HCT116 (cell line): Measurements from ENCODE around the gene SUCLG1. TPM values are rescaled to one million over a fixed set of nuclear protein-coding genes. Genes with fewer than 3 reads are reported as not detected.

Experiments
- ATAC-seq: fragments of 200-7000 bp; cut with Tn5 transposase; 2 replicates; pipeline ENCODE4 v1.9.1; 2020; ENCODE audit warnings: mild to moderate bottlenecking, moderate library complexity
- BruUV-seq: library from RNA; stranded (reverse); fragments of 400-500 nt; replicated peaks from 2 replicates; lab custom pipeline; 2021; lab: Mats Ljungman, UMichigan
- CTCF ChIA-PET: fragments of 300-600 bp; sonication (Branson Sonifier 250); formaldehyde crosslinking; loops from one replicate; lab custom pipeline; 2021; ENCODE audit warnings: antibody characterized with exemption; lab: Charles Lee
- POLR2A ChIA-PET: fragments of 300-600, 350-600 bp; sonication (Branson Sonifier 250); formaldehyde crosslinking; loops from one replicate; lab custom pipeline; 2021; ENCODE audit warnings: antibody characterized with exemption; lab: Charles Lee
- RAD21 ChIA-PET, 2 experiments: fragments of 300-600 bp; sonication (Branson Sonifier 250); formaldehyde crosslinking; loops; one replicate each; lab custom pipeline; 2023; ENCODE audit warnings: low total read pairs in 2 of 2; ENCODE audit not compliant: uncharacterized antibody in 2 of 2, unreplicated experiment in 2 of 2, low non-redundant PET in 1 of 2; lab: Charles Lee
- DNase-seq: peaks from one replicate; pipeline ENCODE4 v3.0.0-alpha.2; 2010; ENCODE audit warnings: low read depth, low spot score
- H2AFZ ChIP-seq: fragments of 200-600 bp; shearing (Covaris generic), sonication (generic); 2 replicates; pipeline ENCODE4 v1.6.1; 2017; ENCODE audit warnings: low read depth, mixed run types, mixed read lengths, antibody characterized with exemption, low read length; ENCODE audit not compliant: poor library complexity, severe bottlenecking
- H3K27ac ChIP-seq: 2 replicates; pipeline ENCODE4 v1.5.1; 2012; ENCODE audit warnings: low read depth, low read length
- H3K27me3 ChIP-seq: fragments of 200-600 bp; sonication (generic); 2 replicates; pipeline ENCODE4 v1.6.1; 2016; ENCODE audit warnings: mixed run types, low read length, mixed read lengths; ENCODE audit not compliant: insufficient read depth
- H3K36me3 ChIP-seq, 2 experiments: fragments of 200-500 bp in 1 of 2; fragments of 200-600 bp in 1 of 2; sonication (Bioruptor generic) in 1 of 2; sonication (generic) in 1 of 2; 2 replicates each; pipeline versions ENCODE4 v1.5.1 to v1.6.1; 2014 to 2016; ENCODE audit warnings: low read length in 2 of 2, inconsistent platforms in 1 of 2, mixed read lengths in 1 of 2, mixed run types in 1 of 2; ENCODE audit not compliant: insufficient read depth in 2 of 2, control insufficient read depth in 1 of 2
- H3K4me1 ChIP-seq, 2 experiments: fragments of 200-600 bp in 1 of 2; sonication (generic) in 1 of 2; 2 replicates each; pipeline versions ENCODE4 v1.5.1 to v1.6.1; 2012 to 2017; ENCODE audit warnings: low read length in 2 of 2, inconsistent platforms in 1 of 2, mild to moderate bottlenecking in 1 of 2, mixed read lengths in 1 of 2, mixed run types in 1 of 2, moderate library complexity in 1 of 2; ENCODE audit not compliant: insufficient read depth in 2 of 2, control insufficient read depth in 1 of 2
- H3K4me2 ChIP-seq: fragments of 200-600 bp; sonication (generic); 2 replicates; pipeline ENCODE4 v1.6.1; 2017; ENCODE audit warnings: mixed run types, low read length, mixed read lengths
- H3K4me3 ChIP-seq, 2 experiments: fragments of 200-600 bp in 1 of 2; sonication (generic) in 1 of 2; replicated peaks in 1 of 2; 2 replicates each; pipeline ENCODE4 v1.5.1; 2011 to 2016; ENCODE audit warnings: low read length in 2 of 2, control low read depth in 1 of 2, low read depth in 1 of 2, mild to moderate bottlenecking in 1 of 2, mixed read lengths in 1 of 2, mixed run types in 1 of 2
- H3K79me2 ChIP-seq: fragments of 200-600 bp; sonication (generic); 2 replicates; pipeline ENCODE4 v1.6.1; 2017; ENCODE audit warnings: mild to moderate bottlenecking, mixed run types, low read length, moderate library complexity, mixed read lengths; ENCODE audit not compliant: insufficient read depth
- H3K9ac ChIP-seq: fragments of 200-600 bp; sonication (generic); 2 replicates; pipeline ENCODE4 v1.6.1; 2016; ENCODE audit warnings: low read length, mixed read lengths
- H3K9me2 ChIP-seq: fragments of 200-600 bp; sonication (generic), shearing (Covaris generic); 2 replicates; pipeline ENCODE4 v1.6.1; 2017; ENCODE audit warnings: mixed run types, mild to moderate bottlenecking, moderate library complexity; ENCODE audit not compliant: insufficient read depth
- H3K9me3 ChIP-seq, 2 experiments: fragments of 200-500 bp in 1 of 2; fragments of 200-600 bp in 1 of 2; sonication (Bioruptor generic) in 1 of 2; sonication (generic) in 1 of 2; 2 replicates each; pipeline ENCODE4 v1.6.1; 2014 to 2017; ENCODE audit warnings: low read length in 2 of 2, mixed read lengths in 2 of 2, inconsistent platforms in 1 of 2, low read depth in 1 of 2, mild to moderate bottlenecking in 1 of 2, mixed run types in 1 of 2, moderate library complexity in 1 of 2; ENCODE audit not compliant: control insufficient read depth in 1 of 2, insufficient read depth in 1 of 2
- H4K20me1 ChIP-seq: fragments of 200-600 bp; sonication (generic), shearing (Covaris generic); 2 replicates; pipeline ENCODE4 v1.6.1; 2017; ENCODE audit warnings: mixed run types, mild to moderate bottlenecking, moderate library complexity; ENCODE audit not compliant: insufficient read depth
- CBX3 ChIP-seq: IDR thresholded peaks from 2 replicates; pipeline ENCODE4 v1.6.1; 2012; ENCODE audit warnings: low read depth
- CEBPB ChIP-seq: IDR thresholded peaks from 2 replicates; pipeline ENCODE4 v1.6.1; 2012; ENCODE audit warnings: low read depth
- CTCF ChIP-seq, 3 experiments: fragments of 200-600 bp in 1 of 3; sonication (generic) in 1 of 3; IDR thresholded peaks in 2 of 3; conservative IDR thresholded peaks in 1 of 3; 2 replicates each; pipeline ENCODE4 v1.5.1; 2012 to 2017; ENCODE audit warnings: low read depth in 2 of 3, low read length in 2 of 3, antibody characterized with exemption in 1 of 3, borderline replicate concordance in 1 of 3, control low read depth in 1 of 3, mild to moderate bottlenecking in 1 of 3, mixed read lengths in 1 of 3, mixed run types in 1 of 3, moderate library complexity in 1 of 3; ENCODE audit not compliant: insufficient read depth in 1 of 3
- EZH2phosphoT487 ChIP-seq: fragments of 200-600 bp; IDR thresholded peaks from 2 replicates; pipeline ENCODE4 v1.6.1; 2018; ENCODE audit warnings: antibody characterized with exemption, borderline replicate concordance
- FOSL1 ChIP-seq: IDR thresholded peaks from 2 replicates; pipeline ENCODE4 v1.6.1; 2012; ENCODE audit warnings: low read depth
- JUND ChIP-seq: IDR thresholded peaks from 2 replicates; pipeline ENCODE4 v1.6.1; 2012
- POLR2A ChIP-seq: IDR thresholded peaks from 2 replicates; pipeline ENCODE4 v1.7.0; 2011; ENCODE audit warnings: borderline replicate concordance; ENCODE audit not compliant: insufficient read depth, insufficient read length; ENCODE audit errors: extremely low read depth
- RAD21 ChIP-seq: IDR thresholded peaks from 2 replicates; pipeline ENCODE4 v1.6.1; 2012; ENCODE audit warnings: low read depth, mild to moderate bottlenecking
- REST ChIP-seq: IDR thresholded peaks from 2 replicates; pipeline ENCODE4 v1.6.1; 2012; ENCODE audit warnings: low read depth
- SP1 ChIP-seq: IDR thresholded peaks from 2 replicates; pipeline ENCODE4 v1.6.1; 2012; ENCODE audit warnings: low read depth
- SRF ChIP-seq: IDR thresholded peaks from 2 replicates; pipeline ENCODE4 v1.6.1; 2012; ENCODE audit warnings: low read depth
- TCF7L2 ChIP-seq: IDR thresholded peaks from 2 replicates; pipeline ENCODE4 v1.7.0; 2011; ENCODE audit warnings: borderline replicate concordance, inconsistent platforms; ENCODE audit not compliant: insufficient read depth, insufficient read length; ENCODE audit errors: extremely low read depth
- YY1 ChIP-seq: IDR thresholded peaks from 2 replicates; pipeline ENCODE4 v1.6.1; 2011; ENCODE audit warnings: low read length, low read depth, moderate library complexity, mild to moderate bottlenecking; ENCODE audit not compliant: insufficient replicate concordance; ENCODE audit errors: extremely low read depth
- ZBTB33 ChIP-seq: IDR thresholded peaks from 2 replicates; pipeline ENCODE4 v1.6.1; 2011; ENCODE audit warnings: mild to moderate bottlenecking, low read length, moderate library complexity; ENCODE audit not compliant: insufficient replicate concordance; ENCODE audit errors: extremely low read depth
- ZFX ChIP-seq: fragments of 450-650 bp; IDR thresholded peaks from 2 replicates; pipeline ENCODE4 v1.6.1; 2017
- ZNF274 ChIP-seq: fragments of 200-500 bp; sonication (Bioruptor generic); IDR thresholded peaks from 2 replicates; pipeline ENCODE4 v1.6.1; 2014; ENCODE audit warnings: mild to moderate bottlenecking, low read depth, low read length, inconsistent platforms
- intact Hi-C: fragments of 100-400 bp; cut with micrococcal nuclease; formaldehyde crosslinking; loops from 2 replicates; pipeline ENCODE4 v1.10.0; 2022
- total RNA-seq: library from RNA; stranded (reverse); gene quantifications from one replicate; pipeline ENCODE4 v1.2.1, GENCODE V29; 2021; ENCODE audit not compliant: unreplicated experiment

The SUCLG1 gene
- total RNA-seq, 1 experiment from 2014 or later = 56.3 TPM

- Histone ChIP-seq H4K20me1 (no peaks in the 10 kb centered on the region), H3K9me3 (peaks cover 4 to 11% of the 10 kb centered on the region in 2 experiments; a peak in 2 of 4 replicates), H3K36me3 (no peaks in the 10 kb centered on the region), H3K4me3 (no peak overlapping the region), H3K27ac (no peak overlapping the region), H3K4me2 (no peak overlapping the region), H3K27me3 (no peaks in the 10 kb centered on the region), H3K9ac (no peak overlapping the region), H3K9me2 (no peaks in the 10 kb centered on the region), H3K4me1 (no peaks in the 10 kb centered on the region), H2AFZ (no peak overlapping the region), H3K79me2 (no peaks in the 10 kb centered on the region)
- ChIA-PET CTCF (no interaction called here), POLR2A (no interaction called here), RAD21 (no interaction called here)
- BruUV-seq = no TSS peak
- TF ChIP-seq CBX3 (no peak), EZH2phosphoT487 (no peak), JUND (no peak), FOSL1 (no peak), REST (no peak), YY1 (no peak), CTCF (IDR thresholded peaks at IDR 0.05 in 2 of 3, conservative IDR thresholded peaks at IDR 0.05 in 1 of 3; ENCODE audit: borderline replicate concordance in 1 of 3, insufficient read depth in 1 of 3, low read depth in 2 of 3, low read length in 2 of 3) (no peak), SRF (no peak), ZNF274 (no peak), SP1 (no peak), POLR2A (no peak), CEBPB (no peak), RAD21 (no peak), ZBTB33 (no peak), ZFX (no peak), TCF7L2 (no peak)
- intact Hi-C loops = no loop called here
- ATAC-seq (no peak), DNase-seq (no peak)
Measured at GRCh38 chr2:84478867-84479266, 19.8 kb upstream of the SUCLG1 start.
